Mucosa of stomach (tissue), 1 donor: ENCODE measurements around the gene OSBPL1A.
A peak's percentile ranks its signal among the peaks of the same experiment; 100 is the strongest.

Source experiments
- H3K27me3 ChIP-seq: one replicate; pipeline ENCODE4 v1.7.0; 2013; ENCODE audit warnings: mild to moderate bottlenecking, low read length; ENCODE audit not compliant: control insufficient read depth, insufficient read depth
- H3K36me3 ChIP-seq: one replicate; pipeline ENCODE4 v1.7.0; 2013; ENCODE audit warnings: low read length; ENCODE audit not compliant: control insufficient read depth, insufficient read depth
- H3K4me1 ChIP-seq: one replicate; pipeline ENCODE4 v1.7.0; 2013; ENCODE audit warnings: mild to moderate bottlenecking, low read length; ENCODE audit not compliant: control insufficient read depth, insufficient read depth
- H3K4me3 ChIP-seq: one replicate; pipeline ENCODE4 v1.7.0; 2013; ENCODE audit warnings: low read length
- H3K9ac ChIP-seq: one replicate; pipeline ENCODE4 v1.7.0; 2013; ENCODE audit warnings: mild to moderate bottlenecking, low read length, moderate library complexity
- H3K9me3 ChIP-seq: one replicate; pipeline ENCODE4 v1.7.0; 2013; ENCODE audit warnings: mild to moderate bottlenecking, low read length, moderate library complexity; ENCODE audit not compliant: control insufficient read depth
- donor health status: Pancreatic carcinoma.

Gene OSBPL1A

DNA sequence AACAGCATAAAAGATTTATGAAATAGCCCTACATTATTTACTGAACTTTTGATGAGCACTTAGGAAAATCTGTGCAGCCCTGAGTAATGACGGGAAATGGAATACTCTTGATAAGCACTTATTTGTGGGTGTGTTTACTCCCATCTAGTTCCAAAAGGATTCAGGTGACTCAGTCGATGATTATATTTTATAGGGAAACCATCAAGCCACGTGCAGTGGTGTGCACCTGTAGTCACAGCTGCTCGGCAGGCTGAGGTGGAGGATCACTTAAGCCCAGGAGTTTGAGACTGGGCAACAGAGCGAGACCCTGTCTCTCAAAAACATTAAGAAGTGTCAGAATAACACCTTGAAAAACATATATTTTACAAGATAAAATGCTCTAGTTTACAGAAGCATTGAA lies 166.9 kb downstream of the OSBPL1A start:
- H3K9me3 ChIP-seq, result no peaks in the 10 kb centered on the region
- H3K9ac ChIP-seq, result no peak overlapping the region
- no peaks in the 10 kb centered on the region for H3K4me1 ChIP-seq
- no peaks in the 10 kb centered on the region for H3K36me3 ChIP-seq
- no peak overlapping the region for H3K4me3 ChIP-seq
- H3K27me3 ChIP-seq, result no peaks in the 10 kb centered on the region

DNA sequence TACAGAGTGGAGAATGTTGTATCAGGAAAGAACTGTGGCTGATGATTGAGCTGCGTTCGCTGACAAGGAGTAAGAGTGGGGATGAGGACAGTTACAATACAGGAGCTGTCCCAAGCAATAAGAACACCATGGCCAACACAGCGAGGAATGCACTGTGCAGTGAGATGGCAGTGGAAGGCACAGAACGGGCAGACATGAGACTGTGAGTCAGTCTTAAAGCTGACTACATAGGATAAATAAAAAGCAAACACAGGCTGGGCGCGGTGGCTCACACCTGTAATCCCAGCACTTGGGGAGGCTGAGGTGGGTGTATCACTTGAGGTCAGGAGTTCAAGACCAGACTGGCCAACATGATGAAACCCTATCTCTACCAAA lies 169.0 kb downstream of the OSBPL1A start:
- H3K4me1 ChIP-seq, result no peaks in the 10 kb centered on the region

DNA sequence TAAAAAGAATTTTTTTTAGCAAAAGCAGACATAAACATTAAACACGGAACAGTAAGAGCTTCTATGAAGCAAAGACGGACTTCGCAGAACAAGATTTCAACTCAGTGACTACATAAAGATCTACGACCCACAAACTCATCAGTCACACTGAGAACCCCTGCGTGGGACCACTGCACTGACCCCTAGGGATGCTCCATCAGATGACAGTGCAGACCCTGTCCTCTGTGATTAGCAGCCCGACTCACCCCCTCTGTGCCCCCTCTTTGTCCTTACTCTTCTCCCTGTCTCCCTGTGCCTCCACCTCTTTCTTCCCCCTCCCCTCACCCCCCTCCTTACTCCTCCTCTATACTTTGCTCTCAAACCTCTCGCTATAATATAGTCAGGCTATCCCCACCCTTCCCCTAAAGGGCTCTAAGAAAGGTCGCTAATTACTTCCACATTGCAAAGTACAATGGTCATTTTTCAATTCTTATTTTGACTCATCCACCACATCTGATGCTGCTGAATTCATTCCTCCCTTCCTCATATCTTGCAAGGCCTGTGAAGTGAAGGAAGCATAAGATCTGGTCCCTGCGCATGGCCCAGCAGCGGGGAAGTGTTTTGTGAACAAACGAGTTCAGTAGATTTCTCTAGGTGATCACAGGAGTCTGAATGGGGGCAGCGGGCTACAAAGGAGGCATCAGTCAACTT lies 169.5 kb downstream of the OSBPL1A start:
- Histone ChIP-seq H3K36me3 (no peaks in the 10 kb centered on the region), H3K9ac (no peak overlapping the region), H3K4me1 (no peaks in the 10 kb centered on the region), H3K4me3 (no peak overlapping the region), H3K27me3 (no peaks in the 10 kb centered on the region), H3K9me3 (no peaks in the 10 kb centered on the region)

More for the DNA sequence above, 169.0 kb downstream of the OSBPL1A start:
- H3K4me3 ChIP-seq, result no peak overlapping the region
- H3K9ac ChIP-seq, result no peak overlapping the region
- H3K27me3 ChIP-seq, result no peaks in the 10 kb centered on the region
- no peaks in the 10 kb centered on the region for H3K36me3 ChIP-seq
- no peaks in the 10 kb centered on the region for H3K9me3 ChIP-seq

DNA sequence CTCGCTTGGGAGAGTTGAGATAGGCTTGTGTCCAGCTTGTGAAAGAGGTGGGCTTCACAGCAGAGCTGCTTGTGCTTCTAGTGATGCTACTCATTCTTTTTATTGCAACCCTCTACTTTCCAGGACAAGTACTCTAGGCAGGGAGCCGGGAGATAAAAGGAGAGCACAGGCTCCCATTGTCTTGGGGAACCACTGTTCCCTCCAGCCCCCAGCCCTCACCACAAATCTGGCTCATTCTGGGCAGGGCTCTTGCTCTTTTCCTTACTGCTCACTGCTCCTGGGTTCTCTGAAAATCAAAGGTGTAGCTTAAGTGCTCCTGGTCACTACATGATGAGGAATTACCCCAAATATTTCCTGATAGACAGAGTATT lies 177.3 kb downstream of the OSBPL1A start:
- Histone ChIP-seq H3K4me1 (peaks cover 5% of the 10 kb centered on the region), H3K9me3 (no peaks in the 10 kb centered on the region), H3K4me3 (no peak overlapping the region), H3K27me3 (no peaks in the 10 kb centered on the region), H3K9ac (no peak overlapping the region), H3K36me3 (no peaks in the 10 kb centered on the region)

DNA sequence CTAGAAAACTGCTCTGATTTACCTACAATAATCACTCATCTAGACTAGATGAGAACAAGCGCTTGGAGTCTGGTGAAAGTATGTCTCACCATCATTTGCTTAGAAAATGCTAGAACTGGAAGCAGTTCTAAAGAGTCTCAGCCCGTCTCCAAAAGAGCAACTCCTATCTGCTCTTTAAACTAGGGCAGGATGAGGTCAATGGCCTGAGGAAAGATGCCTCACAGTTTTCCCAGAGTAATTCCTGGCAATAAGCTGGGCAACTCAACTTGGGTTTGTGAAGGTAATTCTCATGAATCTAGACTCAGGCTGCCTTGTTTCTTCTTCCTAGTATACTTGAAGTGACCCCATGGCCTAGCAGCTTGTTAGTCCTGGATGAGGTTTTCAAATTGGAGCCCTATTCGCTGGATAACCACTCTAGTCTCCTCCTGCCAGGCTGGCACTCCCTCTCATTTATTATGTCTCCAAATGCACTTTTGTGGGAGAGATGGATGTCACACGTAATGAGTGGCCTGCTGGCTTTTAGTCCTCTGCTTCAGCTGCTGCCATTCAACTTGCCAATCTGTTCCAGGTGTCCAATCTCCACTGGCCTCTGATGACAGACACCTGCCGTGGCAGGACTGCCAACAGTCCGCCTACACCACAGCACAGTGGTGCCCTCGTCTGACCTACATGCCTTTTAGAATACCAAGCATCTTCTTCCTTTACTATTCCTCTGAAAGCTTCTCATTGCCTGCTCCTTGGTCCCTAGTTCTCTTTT lies 177.9 kb downstream of the OSBPL1A start:
- Histone ChIP-seq H3K4me1 (peaks cover 11% of the 10 kb centered on the region), H3K9ac (no peak overlapping the region), H3K36me3 (no peaks in the 10 kb centered on the region), H3K9me3 (no peaks in the 10 kb centered on the region), H3K27me3 (no peaks in the 10 kb centered on the region), H3K4me3 (no peak overlapping the region)

DNA sequence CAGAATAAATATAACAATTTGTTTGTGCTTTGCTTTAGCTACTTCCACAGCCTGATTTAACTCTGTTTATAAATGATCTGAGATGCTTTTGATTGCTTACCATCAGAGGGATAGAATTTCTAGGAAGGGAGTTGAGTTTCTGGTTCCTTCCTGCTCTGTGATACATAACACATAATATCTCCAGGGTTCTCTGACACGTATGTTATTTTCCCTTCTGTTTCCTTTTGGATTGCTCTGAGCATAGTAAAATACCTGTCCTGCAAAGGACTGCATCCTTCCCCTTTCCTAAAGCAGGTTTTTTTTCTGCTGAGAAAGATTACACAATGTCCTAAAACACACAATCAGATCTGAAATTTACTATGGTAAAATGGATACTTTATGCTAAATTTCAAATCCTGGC lies 182.7 kb downstream of the OSBPL1A start:
- Histone ChIP-seq H3K9ac (peak overlapping the region; percentile 4), H3K9me3 (no peaks in the 10 kb centered on the region), H3K27me3 (no peaks in the 10 kb centered on the region), H3K4me1 (peaks cover 19% of the 10 kb centered on the region), H3K4me3 (no peak overlapping the region), H3K36me3 (no peaks in the 10 kb centered on the region)

DNA sequence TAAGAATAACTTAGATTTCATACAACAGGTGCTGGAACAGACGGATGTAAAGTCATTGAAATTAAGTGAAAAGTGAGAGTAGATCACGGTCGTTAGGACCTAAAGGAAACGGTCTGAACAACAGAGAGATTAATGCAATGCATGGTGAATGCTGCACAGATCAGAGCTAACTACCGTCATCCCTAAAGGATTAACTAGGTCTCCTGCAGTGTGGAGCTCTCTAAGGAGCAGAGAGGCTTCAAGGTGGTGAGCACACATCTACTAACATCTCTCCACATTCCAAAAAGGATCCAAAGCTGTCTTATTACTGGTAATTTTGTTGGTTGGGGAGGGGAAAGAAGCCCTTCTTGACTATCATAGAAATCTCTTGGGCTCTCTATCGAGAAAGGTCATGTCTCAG lies 183.5 kb downstream of the OSBPL1A start:
- Histone ChIP-seq H3K4me3 (no peak overlapping the region), H3K27me3 (no peaks in the 10 kb centered on the region), H3K9me3 (no peaks in the 10 kb centered on the region), H3K9ac (no peak overlapping the region), H3K4me1 (peaks cover 19% of the 10 kb centered on the region), H3K36me3 (no peaks in the 10 kb centered on the region)

DNA sequence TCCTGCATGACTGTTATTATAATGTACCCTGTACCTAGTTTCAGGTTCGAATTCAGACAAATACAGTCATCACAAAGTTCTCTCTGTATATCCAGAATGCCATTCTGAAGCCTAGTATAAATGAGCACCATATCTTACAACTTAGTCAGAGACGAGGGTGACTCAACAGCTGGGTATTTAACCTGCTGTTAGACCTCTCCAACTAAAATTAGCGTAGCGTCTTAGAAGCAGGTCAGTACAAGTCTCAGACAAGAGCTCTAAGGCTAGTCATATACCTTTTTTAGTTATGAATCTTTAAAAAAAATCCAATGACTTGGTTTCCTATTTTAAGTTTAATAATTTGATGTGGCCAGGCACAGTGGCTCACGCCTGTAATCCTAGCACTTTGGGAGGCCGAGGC lies 184.7 kb downstream of the OSBPL1A start:
- Histone ChIP-seq H3K9ac (no peak overlapping the region), H3K9me3 (no peaks in the 10 kb centered on the region), H3K4me3 (no peak overlapping the region), H3K27me3 (no peaks in the 10 kb centered on the region), H3K4me1 (peaks cover 19% of the 10 kb centered on the region), H3K36me3 (no peaks in the 10 kb centered on the region)

DNA sequence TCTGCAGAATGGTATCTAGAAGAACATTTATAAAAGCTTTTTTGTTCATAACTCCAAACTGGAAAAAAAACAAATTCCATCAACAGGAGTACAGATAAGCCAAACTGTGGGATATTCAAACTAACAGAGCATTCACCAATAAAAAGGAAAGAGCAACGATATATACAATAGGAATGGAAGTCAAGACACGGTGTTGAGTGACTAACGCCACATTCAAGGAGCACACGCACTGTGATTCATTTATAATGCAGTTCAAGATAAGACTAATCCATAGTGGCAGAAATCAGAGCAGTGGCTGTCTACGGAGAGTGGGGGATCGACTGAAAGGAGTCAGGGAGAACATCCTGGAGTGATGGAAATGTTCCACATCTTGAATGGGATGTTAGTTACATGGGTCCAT lies 188.1 kb downstream of the OSBPL1A start:
- Histone ChIP-seq H3K4me3 (no peak overlapping the region), H3K27me3 (no peaks in the 10 kb centered on the region), H3K36me3 (no peaks in the 10 kb centered on the region), H3K9ac (no peak overlapping the region), H3K9me3 (no peaks in the 10 kb centered on the region), H3K4me1 (peaks cover 6% of the 10 kb centered on the region)

DNA sequence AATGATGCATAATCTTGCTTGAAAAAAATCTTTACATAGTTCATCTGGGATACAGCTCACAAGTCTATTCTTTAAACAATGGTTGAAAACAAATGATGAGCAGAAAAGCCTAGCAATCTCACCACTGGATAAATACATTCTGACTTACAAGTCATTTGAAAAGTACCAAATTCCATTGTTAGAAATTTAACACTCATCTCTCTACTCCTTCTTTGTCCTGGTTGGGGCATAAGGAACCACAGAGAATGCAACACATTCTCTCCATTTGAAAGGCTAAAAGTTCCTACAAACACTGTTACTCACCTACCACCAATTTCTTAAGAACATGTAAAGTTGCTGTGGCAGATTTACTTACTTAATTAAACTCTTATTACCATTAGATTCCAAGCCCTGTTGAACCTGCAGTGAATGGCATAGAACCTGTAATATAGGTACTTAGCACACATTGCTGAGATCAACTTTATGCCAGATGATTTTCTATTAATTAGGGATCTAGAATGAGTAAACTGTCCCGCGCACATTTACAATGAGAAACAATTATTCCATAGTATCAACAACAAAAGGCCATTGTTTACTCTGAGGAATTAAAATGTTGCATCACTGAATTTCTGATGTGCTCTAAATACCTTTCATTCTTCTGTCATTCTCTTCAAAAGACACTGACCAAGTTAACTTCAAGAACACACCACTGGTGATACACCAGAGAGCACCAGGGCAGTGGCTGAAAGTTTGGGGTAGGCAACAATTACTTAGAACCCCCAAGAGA lies 189.2 kb downstream of the OSBPL1A start:
- Histone ChIP-seq H3K9me3 (no peaks in the 10 kb centered on the region), H3K27me3 (no peaks in the 10 kb centered on the region), H3K4me3 (no peak overlapping the region), H3K4me1 (no peaks in the 10 kb centered on the region), H3K36me3 (no peaks in the 10 kb centered on the region), H3K9ac (no peak overlapping the region)

DNA sequence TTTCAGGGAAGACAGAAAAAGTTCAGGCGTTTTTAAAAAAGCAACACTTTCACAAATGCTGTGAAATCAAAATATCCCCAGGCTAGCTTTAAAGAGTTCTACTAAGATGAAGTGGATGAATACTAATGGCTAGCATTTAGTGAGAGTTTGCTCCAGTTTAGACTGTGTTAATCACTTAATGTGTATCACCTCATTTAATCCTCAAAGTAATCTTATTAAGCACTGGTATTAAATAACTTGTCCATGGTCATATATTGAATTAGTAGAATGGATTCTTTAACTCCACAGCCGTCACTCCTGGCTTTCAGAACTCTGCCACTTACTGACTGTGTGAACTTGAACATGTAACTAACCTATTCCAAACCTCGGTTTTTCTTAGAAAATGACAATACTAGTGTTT lies 192.7 kb downstream of the OSBPL1A start:
- Histone ChIP-seq H3K9me3 (no peaks in the 10 kb centered on the region), H3K4me1 (no peaks in the 10 kb centered on the region), H3K27me3 (no peaks in the 10 kb centered on the region), H3K4me3 (no peak overlapping the region), H3K9ac (no peak overlapping the region), H3K36me3 (no peaks in the 10 kb centered on the region)
